ENCODE measurements around the gene NPC1. TPM values are rescaled to one million over a fixed set of nuclear protein-coding genes. Genes with fewer than 3 reads are reported as not detected.

The NPC1 gene
- total RNA-seq, 1 donor from 2014 or later: 42.4 TPM

DNA sequence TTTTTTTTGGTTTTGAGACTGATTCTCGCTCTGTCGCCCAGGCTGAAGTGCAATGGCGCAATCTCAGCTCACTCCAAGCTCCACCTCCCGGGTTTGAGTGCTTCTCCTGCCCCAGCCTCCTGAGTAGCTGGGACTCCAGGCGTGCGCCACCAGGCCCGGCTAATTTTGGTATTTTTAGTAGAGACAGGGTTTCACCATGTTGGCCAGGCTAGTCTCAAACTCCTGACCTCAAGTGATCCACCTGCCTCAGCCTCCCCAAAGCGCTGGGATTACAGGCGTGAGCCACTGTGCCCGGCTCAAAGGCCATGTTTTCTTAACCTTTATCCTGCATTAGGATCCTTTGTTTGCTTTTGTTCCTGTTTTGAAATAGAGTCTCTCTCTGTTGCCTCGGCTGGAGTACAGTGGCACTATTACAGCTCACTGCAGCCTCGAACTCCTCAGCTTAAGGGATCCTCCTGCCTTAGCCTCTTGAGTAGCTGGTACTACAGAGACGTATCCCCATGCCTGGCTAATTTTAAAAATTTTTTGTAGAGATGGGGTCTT lies 41.0 kb downstream of the NPC1 start:
- Histone ChIP-seq H3K36me3 (ENCODE audit: insufficient read depth, low read length) (peaks cover 18% of the 10 kb centered on the region), H3K79me2 (ENCODE audit: insufficient read depth, low read length) (no peaks in the 10 kb centered on the region), H3K9me3 (ENCODE audit: insufficient read depth, low read depth, low read length) (no peaks in the 10 kb centered on the region), H4K20me1 (ENCODE audit: insufficient read depth, low read length) (no peaks in the 10 kb centered on the region), H3K4me1 (ENCODE audit: insufficient read depth, low read length) (no peaks in the 10 kb centered on the region), H3K27ac (ENCODE audit: low read depth, low read length) (no peak overlapping the region), H3K4me2 (ENCODE audit: low read length) (no peak overlapping the region), H3K9ac (ENCODE audit: low read length) (no peak overlapping the region), H3K4me3 (ENCODE audit: insufficient read depth, low read depth, low read length) (no peak overlapping the region), H3K27me3 (ENCODE audit: insufficient read depth, low read length) (no peaks in the 10 kb centered on the region), H2AFZ (ENCODE audit: low read depth, low read length) (no peak overlapping the region)
- H3K27ac Mint-ChIP-seq (ENCODE audit: unreplicated experiment): peak overlapping the region; percentile 18
- TF ChIP-seq, protein P1, sequence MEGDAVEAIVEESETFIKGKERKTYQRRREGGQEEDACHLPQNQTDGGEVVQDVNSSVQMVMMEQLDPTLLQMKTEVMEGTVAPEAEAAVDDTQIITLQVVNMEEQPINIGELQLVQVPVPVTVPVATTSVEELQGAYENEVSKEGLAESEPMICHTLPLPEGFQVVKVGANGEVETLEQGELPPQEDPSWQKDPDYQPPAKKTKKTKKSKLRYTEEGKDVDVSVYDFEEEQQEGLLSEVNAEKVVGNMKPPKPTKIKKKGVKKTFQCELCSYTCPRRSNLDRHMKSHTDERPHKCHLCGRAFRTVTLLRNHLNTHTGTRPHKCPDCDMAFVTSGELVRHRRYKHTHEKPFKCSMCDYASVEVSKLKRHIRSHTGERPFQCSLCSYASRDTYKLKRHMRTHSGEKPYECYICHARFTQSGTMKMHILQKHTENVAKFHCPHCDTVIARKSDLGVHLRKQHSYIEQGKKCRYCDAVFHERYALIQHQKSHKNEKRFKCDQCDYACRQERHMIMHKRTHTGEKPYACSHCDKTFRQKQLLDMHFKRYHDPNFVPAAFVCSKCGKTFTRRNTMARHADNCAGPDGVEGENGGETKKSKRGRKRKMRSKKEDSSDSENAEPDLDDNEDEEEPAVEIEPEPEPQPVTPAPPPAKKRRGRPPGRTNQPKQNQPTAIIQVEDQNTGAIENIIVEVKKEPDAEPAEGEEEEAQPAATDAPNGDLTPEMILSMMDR (IDR thresholded peaks at IDR 0.05; ENCODE audit: insufficient read depth, low read depth, low read length): no peak
- TF ChIP-seq EZH2 (IDR thresholded peaks at IDR 0.05; ENCODE audit: insufficient read depth, low read length): no peak
- no peaks in the 10 kb centered on the region for H3K9me3 Mint-ChIP-seq (ENCODE audit: unreplicated experiment)
- FAIRE-seq: no peak
- H3K4me3 Mint-ChIP-seq (ENCODE audit: unreplicated experiment): no peak overlapping the region
- H3K36me3 Mint-ChIP-seq (ENCODE audit: low read depth, unreplicated experiment): peaks cover 19% of the 10 kb centered on the region
- DNase-seq (ENCODE audit: low read depth): no peak
- H3K4me1 Mint-ChIP-seq (ENCODE audit: low read depth, unreplicated experiment): peaks cover 34% of the 10 kb centered on the region
- no peaks in the 10 kb centered on the region for H3K27me3 Mint-ChIP-seq (ENCODE audit: low read depth, unreplicated experiment)

DNA sequence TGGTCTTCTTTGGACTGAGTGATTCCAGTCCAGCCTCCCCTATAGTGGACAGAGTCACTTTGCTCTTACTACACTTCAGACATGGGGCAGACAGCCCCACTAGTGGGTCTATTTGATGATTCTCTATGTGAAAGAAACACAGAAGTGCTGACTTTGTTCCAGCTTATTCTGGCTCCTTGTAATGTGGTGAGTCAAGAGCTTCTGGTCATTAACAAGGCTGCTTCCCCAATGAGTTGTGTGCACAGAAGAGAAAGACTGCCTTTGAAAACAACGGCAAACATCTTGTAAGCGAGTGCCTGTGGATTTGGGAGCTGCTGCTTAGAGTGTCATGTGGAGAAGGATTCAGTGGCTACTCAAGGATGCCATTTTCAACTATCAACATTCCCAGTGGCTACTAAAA lies 43.8 kb downstream of the NPC1 start:
- Histone ChIP-seq H3K9ac (ENCODE audit: low read length) (no peak overlapping the region), H3K79me2 (ENCODE audit: insufficient read depth, low read length) (no peaks in the 10 kb centered on the region), H3K27ac (ENCODE audit: low read depth, low read length) (no peak overlapping the region), H3K36me3 (ENCODE audit: insufficient read depth, low read length) (peaks cover 35% of the 10 kb centered on the region), H3K4me1 (ENCODE audit: insufficient read depth, low read length) (no peaks in the 10 kb centered on the region), H2AFZ (ENCODE audit: low read depth, low read length) (no peak overlapping the region), H3K9me3 (ENCODE audit: insufficient read depth, low read depth, low read length) (no peaks in the 10 kb centered on the region), H3K27me3 (ENCODE audit: insufficient read depth, low read length) (no peaks in the 10 kb centered on the region), H4K20me1 (ENCODE audit: insufficient read depth, low read length) (no peaks in the 10 kb centered on the region), H3K4me3 (ENCODE audit: insufficient read depth, low read depth, low read length) (no peak overlapping the region), H3K4me2 (ENCODE audit: low read length) (no peak overlapping the region)
- Mint-ChIP-seq H3K36me3 (ENCODE audit: low read depth, unreplicated experiment) (peaks cover 35% of the 10 kb centered on the region), H3K9me3 (ENCODE audit: unreplicated experiment) (no peaks in the 10 kb centered on the region), H3K27me3 (ENCODE audit: low read depth, unreplicated experiment) (no peaks in the 10 kb centered on the region), H3K4me1 (ENCODE audit: low read depth, unreplicated experiment) (peaks cover 56% of the 10 kb centered on the region), H3K27ac (ENCODE audit: unreplicated experiment) (no peak overlapping the region), H3K4me3 (ENCODE audit: unreplicated experiment) (no peak overlapping the region)
- DNase-seq (ENCODE audit: low read depth) (peak; percentile 70), FAIRE-seq (no peak)
- no peak for TF ChIP-seq EZH2 (IDR thresholded peaks at IDR 0.05; ENCODE audit: insufficient read depth, low read length)
- TF ChIP-seq, protein P1 (IDR thresholded peaks at IDR 0.05; ENCODE audit: insufficient read depth, low read depth, low read length): no peak

DNA sequence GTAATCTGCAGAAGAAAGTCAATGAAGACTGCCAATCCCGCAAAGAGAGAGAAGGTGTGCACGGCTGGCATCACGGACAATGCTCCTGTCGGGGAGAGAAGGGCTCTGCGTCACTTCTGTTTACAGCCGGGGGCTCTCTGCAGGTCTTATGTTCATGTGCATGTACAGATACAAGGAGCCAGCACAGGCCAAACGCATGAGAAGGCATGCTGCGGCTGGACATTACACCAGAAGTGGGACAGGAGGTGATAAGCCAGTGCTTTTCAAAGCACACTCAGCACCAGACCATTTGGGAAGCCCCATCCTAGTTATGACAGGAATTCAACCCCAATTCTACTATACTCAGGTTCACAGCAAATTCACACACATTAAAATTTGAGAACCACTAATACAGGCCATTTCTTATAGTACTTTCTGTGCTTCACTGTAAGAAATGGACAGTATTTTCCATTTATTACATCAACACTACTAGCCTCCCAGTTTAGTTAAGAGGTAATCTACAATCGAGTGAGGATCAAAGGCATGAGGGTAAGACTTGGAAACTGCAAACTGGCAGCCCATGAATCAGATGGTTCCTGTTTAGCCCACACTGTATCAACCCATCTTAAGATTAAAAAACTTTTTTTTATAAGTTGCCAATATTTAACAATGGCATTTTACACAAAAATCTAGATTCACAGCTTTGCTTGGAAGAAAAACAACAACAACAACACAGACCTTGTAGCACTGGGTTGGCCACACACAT lies 44.8 kb downstream of the NPC1 start:
- Histone ChIP-seq H3K27me3 (ENCODE audit: insufficient read depth, low read length) (no peaks in the 10 kb centered on the region), H3K36me3 (ENCODE audit: insufficient read depth, low read length) (peaks cover 35% of the 10 kb centered on the region), H3K4me2 (ENCODE audit: low read length) (no peak overlapping the region), H2AFZ (ENCODE audit: low read depth, low read length) (no peak overlapping the region), H3K4me3 (ENCODE audit: insufficient read depth, low read depth, low read length) (no peak overlapping the region), H3K9ac (ENCODE audit: low read length) (no peak overlapping the region), H3K4me1 (ENCODE audit: insufficient read depth, low read length) (no peaks in the 10 kb centered on the region), H3K79me2 (ENCODE audit: insufficient read depth, low read length) (no peaks in the 10 kb centered on the region), H4K20me1 (ENCODE audit: insufficient read depth, low read length) (no peaks in the 10 kb centered on the region), H3K27ac (ENCODE audit: low read depth, low read length) (no peak overlapping the region), H3K9me3 (ENCODE audit: insufficient read depth, low read depth, low read length) (no peaks in the 10 kb centered on the region)
- Mint-ChIP-seq H3K27ac (ENCODE audit: unreplicated experiment) (peak overlapping the region; percentile 93), H3K27me3 (ENCODE audit: low read depth, unreplicated experiment) (no peaks in the 10 kb centered on the region), H3K9me3 (ENCODE audit: unreplicated experiment) (no peaks in the 10 kb centered on the region), H3K36me3 (ENCODE audit: low read depth, unreplicated experiment) (peaks cover 36% of the 10 kb centered on the region), H3K4me1 (ENCODE audit: low read depth, unreplicated experiment) (peaks cover 56% of the 10 kb centered on the region), H3K4me3 (ENCODE audit: unreplicated experiment) (peak overlapping the region; percentile 63)
- FAIRE-seq (no peak), DNase-seq (ENCODE audit: low read depth) (no peak)
- TF ChIP-seq, protein P1 (IDR thresholded peaks at IDR 0.05; ENCODE audit: insufficient read depth, low read depth, low read length): no peak
- no peak for TF ChIP-seq EZH2 (IDR thresholded peaks at IDR 0.05; ENCODE audit: insufficient read depth, low read length)

Data from astrocyte (in vitro differentiated cells and primary cell).